HEK293 (cell line): ENCODE results near the gene APBB2.

Source experiments
- CTCF ChIA-PET: fragments of 350-600 bp; formaldehyde crosslinking; extraction: SDS; loops from one replicate; lab custom pipeline; 2021; ENCODE audit warnings: antibody characterized with exemption; lab: Yijun Ruan, JAX
- POLR2A ChIA-PET: fragments of 300-600 bp; formaldehyde crosslinking; extraction: SDS; loops from one replicate; lab custom pipeline; 2020; ENCODE audit warnings: antibody characterized with exemption, inconsistent platforms; lab: Yijun Ruan, JAX
- H3K27ac ChIP-seq: fragments of 200-500 bp; sonication (Bioruptor generic); 2 replicates; pipeline ENCODE4 v1.5.1; 2014; ENCODE audit warnings: low read depth, low read length, control low read depth, inconsistent platforms; ENCODE audit errors: extremely low read depth
- H3K36me3 ChIP-seq, 2 experiments: fragments of 200-500 bp in 1 of 2; sonication (Bioruptor generic) in 1 of 2; 1 replicate in 1 of 2; 2 replicates in 1 of 2; pipeline ENCODE4 v1.5.1; 2014 to 2017; ENCODE audit warnings: inconsistent platforms in 2 of 2, low read length in 2 of 2; ENCODE audit not compliant: control insufficient read depth in 2 of 2, insufficient read depth in 1 of 2
- H3K4me1 ChIP-seq: fragments of 200-500 bp; sonication (Bioruptor generic); 2 replicates; pipeline ENCODE4 v1.5.1; 2014; ENCODE audit warnings: mild to moderate bottlenecking, low read length, inconsistent platforms; ENCODE audit not compliant: control insufficient read depth, insufficient read depth
- H3K4me3 ChIP-seq: 2 replicates; pipeline ENCODE4 v1.5.1; 2011; ENCODE audit warnings: low read depth, mild to moderate bottlenecking, control low read depth, low read length, moderate library complexity
- H3K9me3 ChIP-seq: fragments of 200-500 bp; sonication (Bioruptor generic); 2 replicates; pipeline ENCODE4 v1.5.1; 2014; ENCODE audit warnings: low read depth, low read length, inconsistent platforms; ENCODE audit not compliant: control insufficient read depth, insufficient read depth
- BCL11B ChIP-seq: fragments of 450-650 bp; formaldehyde crosslinking; IDR thresholded peaks from 2 replicates; pipeline ENCODE4 v1.5.1; 2016; ENCODE audit warnings: low read depth, missing biosample characterization, missing genetic modification characterization
- KLF7 ChIP-seq: fragments of 450-650 bp; formaldehyde crosslinking; IDR thresholded peaks from 2 replicates; pipeline ENCODE4 v1.5.1; 2016; ENCODE audit warnings: missing biosample characterization, missing genetic modification characterization, borderline replicate concordance
- KLF9 ChIP-seq: fragments of 450-650 bp; formaldehyde crosslinking; IDR thresholded peaks from 2 replicates; pipeline ENCODE4 v1.5.1; 2016; ENCODE audit warnings: missing biosample characterization, missing genetic modification characterization, low read depth
- PRDM1 ChIP-seq: fragments of 450-650 bp; formaldehyde crosslinking; IDR thresholded peaks from 2 replicates; pipeline ENCODE4; 2016; ENCODE audit warnings: missing biosample characterization, missing genetic modification characterization
- PRDM4 ChIP-seq: fragments of 450-650 bp; formaldehyde crosslinking; IDR thresholded peaks from 2 replicates; pipeline ENCODE4 v1.5.1; 2017; ENCODE audit warnings: missing biosample characterization, missing genetic modification characterization
- ZBTB49 ChIP-seq: fragments of 450-650 bp; formaldehyde crosslinking; IDR thresholded peaks from 2 replicates; pipeline ENCODE4 v1.5.1; 2016; ENCODE audit warnings: missing biosample characterization, missing genetic modification characterization, low read depth
- ZBTB6 ChIP-seq: fragments of 450-650 bp; formaldehyde crosslinking; IDR thresholded peaks from 2 replicates; pipeline ENCODE4 v1.5.1; 2017; ENCODE audit warnings: missing biosample characterization, missing genetic modification characterization
- ZFP3 ChIP-seq: fragments of 450-650 bp; formaldehyde crosslinking; IDR thresholded peaks from 2 replicates; pipeline ENCODE4 v1.5.1; 2016; ENCODE audit warnings: low read depth, missing biosample characterization, missing genetic modification characterization
- ZNF155 ChIP-seq: fragments of 450-650 bp; formaldehyde crosslinking; IDR thresholded peaks from 2 replicates; pipeline ENCODE4 v1.5.1; 2016; ENCODE audit warnings: missing biosample characterization, missing genetic modification characterization
- ZNF211 ChIP-seq: fragments of 450-650 bp; formaldehyde crosslinking; IDR thresholded peaks from 2 replicates; pipeline ENCODE4 v1.5.1; 2016; ENCODE audit warnings: low read depth, missing biosample characterization, missing genetic modification characterization
- ZNF266 ChIP-seq: fragments of 450-650 bp; formaldehyde crosslinking; IDR thresholded peaks from 2 replicates; pipeline ENCODE4 v1.5.1; 2016; ENCODE audit warnings: missing biosample characterization, missing genetic modification characterization, low read depth
- ZNF280C ChIP-seq: fragments of 450-650 bp; formaldehyde crosslinking; IDR thresholded peaks from 2 replicates; pipeline ENCODE4 v1.5.1; 2016; ENCODE audit warnings: missing biosample characterization, missing genetic modification characterization
- ZNF521 ChIP-seq: fragments of 450-650 bp; formaldehyde crosslinking; IDR thresholded peaks from 2 replicates; pipeline ENCODE4 v1.5.1; 2017; ENCODE audit warnings: missing biosample characterization, mild to moderate bottlenecking, missing genetic modification characterization
- ZNF544 ChIP-seq: fragments of 450-650 bp; formaldehyde crosslinking; IDR thresholded peaks from 2 replicates; pipeline ENCODE4 v1.5.0; 2017; ENCODE audit warnings: missing biosample characterization, missing genetic modification characterization
- ZNF555 ChIP-seq: fragments of 450-650 bp; formaldehyde crosslinking; conservative IDR thresholded peaks from 2 replicates; pipeline ENCODE4 v1.5.1; 2017; ENCODE audit warnings: missing biosample characterization, mild to moderate bottlenecking, missing genetic modification characterization, inconsistent platforms
- ZNF747 ChIP-seq: fragments of 450-650 bp; formaldehyde crosslinking; IDR thresholded peaks from 2 replicates; pipeline ENCODE4 v1.5.1; 2016; ENCODE audit warnings: missing biosample characterization, missing genetic modification characterization
- ZNF768 ChIP-seq: fragments of 450-650 bp; formaldehyde crosslinking; IDR thresholded peaks from 2 replicates; pipeline ENCODE4 v1.5.1; 2018; ENCODE audit warnings: missing biosample characterization, mild to moderate bottlenecking, missing genetic modification characterization
- TF ChIP-seq, protein P1 (sequence below): fragments of 450-650 bp; formaldehyde crosslinking; IDR thresholded peaks from 2 replicates; pipeline ENCODE4 v1.5.1; 2016; ENCODE audit warnings: missing biosample characterization, missing genetic modification characterization

The APBB2 gene

GRCh38 chr4:40951026-40951425, 263.3 kb downstream of the APBB2 start (continued):
- TF ChIP-seq ZNF211 (tag by site-specific recombination): no peak
- TF ChIP-seq ZNF768 (tag by site-specific recombination): no peak
- TF ChIP-seq KLF9 (tag by site-specific recombination): no peak

- POLR2A ChIA-PET: no interaction called here
Measured at GRCh38 chr4:40949358-40950100, 264.8 kb downstream of the APBB2 start.

GRCh38 chr4:40948014-40948413, 266.3 kb downstream of the APBB2 start:
- TF ChIP-seq ZNF747 (tag by site-specific recombination) (no peak), PRDM1 (tag by site-specific recombination) (no peak), ZBTB6 (tag by site-specific recombination) (no peak), BCL11B (tag by site-specific recombination) (no peak), ZNF555 (no peak), ZNF266 (tag by site-specific recombination) (no peak), PRDM4 (tag by site-specific recombination) (no peak)
- TF ChIP-seq, protein P1, sequence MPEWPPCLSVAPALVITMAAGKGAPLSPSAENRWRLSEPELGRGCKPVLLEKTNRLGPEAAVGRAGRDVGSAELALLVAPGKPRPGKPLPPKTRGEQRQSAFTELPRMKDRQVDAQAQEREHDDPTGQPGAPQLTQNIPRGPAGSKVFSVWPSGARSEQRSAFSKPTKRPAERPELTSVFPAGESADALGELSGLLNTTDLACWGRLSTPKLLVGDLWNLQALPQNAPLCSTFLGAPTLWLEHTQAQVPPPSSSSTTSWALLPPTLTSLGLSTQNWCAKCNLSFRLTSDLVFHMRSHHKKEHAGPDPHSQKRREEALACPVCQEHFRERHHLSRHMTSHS (tag by site-specific recombination): no peak
- TF ChIP-seq, all 188 proteins: peak for 0
- Histone ChIP-seq H3K4me3 (no peak overlapping the region), H3K27ac (no peak overlapping the region), H3K36me3 (no peaks in the 10 kb centered on the region), H3K9me3 (no peaks in the 10 kb centered on the region), H3K4me1 (no peaks in the 10 kb centered on the region)
- POLR2A ChIA-PET: no interaction called here
- CTCF ChIA-PET: no interaction called here

More at GRCh38 chr4:40949358-40950100, 264.8 kb downstream of the APBB2 start:
- Histone ChIP-seq H3K27ac (no peak overlapping the region), H3K4me1 (no peaks in the 10 kb centered on the region), H3K4me3 (no peak overlapping the region), H3K9me3 (no peaks in the 10 kb centered on the region), H3K36me3 (no peaks in the 10 kb centered on the region)
- TF ChIP-seq KLF7 (no peak), ZNF155 (tag by site-specific recombination) (no peak), ZFP3 (tag by site-specific recombination) (no peak), ZNF280C (tag by site-specific recombination) (no peak), ZBTB49 (tag by site-specific recombination) (no peak), ZNF521 (tag by site-specific recombination) (no peak), ZNF544 (tag by site-specific recombination) (no peak)
- CTCF ChIA-PET: interaction anchor here (0.6 kb wide), 1 partner anchor 107 kb away, joined by 4 read pairs; no protein-coding TSS in a partner anchor
